Smooth muscle cell (in vitro differentiated cells): Measurements from ENCODE around the gene FAIM2. TPM values are rescaled to one million over a fixed set of nuclear protein-coding genes. Genes with fewer than 3 reads are reported as not detected.

Experiments used
- DNase-seq: peaks from one replicate; lab custom pipeline; 2025; ENCODE audit not compliant: unreplicated experiment; lab: John Stamatoyannopoulos, UW
- H2AFZ ChIP-seq: fragments of 200-600 bp; sonication (generic); 2 replicates; pipeline ENCODE4 v1.6.0; 2016; ENCODE audit warnings: antibody characterized with exemption, low read depth, mild to moderate bottlenecking
- H3F3A ChIP-seq: fragments of 200-600 bp; sonication (generic); 2 replicates; pipeline ENCODE4 v1.6.0; 2017; ENCODE audit warnings: antibody characterized with exemption, low read depth
- H3K27ac ChIP-seq: fragments of 200-600 bp; sonication (generic); 2 replicates; pipeline ENCODE4 v1.5.1; 2016; ENCODE audit warnings: low read depth, mild to moderate bottlenecking
- H3K27me3 ChIP-seq: fragments of 200-600 bp; sonication (generic); 2 replicates; pipeline ENCODE4 v1.6.1; 2016; ENCODE audit warnings: low read depth, mild to moderate bottlenecking
- H3K36me3 ChIP-seq: fragments of 200-600 bp; sonication (generic); 2 replicates; pipeline ENCODE4 v1.5.1; 2016; ENCODE audit warnings: low read depth
- H3K4me1 ChIP-seq: fragments of 200-600 bp; sonication (generic); 2 replicates; pipeline ENCODE4 v1.5.1; 2016; ENCODE audit warnings: low read depth
- H3K4me2 ChIP-seq: fragments of 200-600 bp; sonication (generic); 2 replicates; pipeline ENCODE4 v1.6.0; 2016; ENCODE audit warnings: mild to moderate bottlenecking
- H3K4me3 ChIP-seq: fragments of 200-600 bp; sonication (generic); 2 replicates; pipeline ENCODE4 v1.5.1; 2016; ENCODE audit warnings: mild to moderate bottlenecking
- H3K79me2 ChIP-seq: fragments of 200-600 bp; sonication (generic); 2 replicates; pipeline ENCODE4 v1.6.0; 2016; ENCODE audit warnings: low read depth, mild to moderate bottlenecking
- H3K9ac ChIP-seq: fragments of 200-600 bp; sonication (generic); 2 replicates; pipeline ENCODE4 v1.6.0; 2016; ENCODE audit warnings: low read depth
- H3K9me3 ChIP-seq: fragments of 200-600 bp; sonication (generic); replicated peaks from 2 replicates; pipeline ENCODE4 v1.5.1; 2016; ENCODE audit warnings: low read depth
- H4K20me1 ChIP-seq: fragments of 200-600 bp; sonication (generic); 2 replicates; pipeline ENCODE4 v1.6.0; 2016; ENCODE audit warnings: low read depth
- WGBS: methylation state at CpG from one replicate; pipeline ENCODE4 v1.1.7; 2016; ENCODE audit warnings: low lambda C conversion rate; 5-methylcytosine and 5-hydroxymethylcytosine counted together
- polyA plus RNA-seq: library from polyadenylated mRNA; unstranded; fragments of >200 nt; fragmentation: Nextera tagmentation; extraction: Ambion mirVana; gene quantifications from 2 replicates; pipeline ENCODE4 v1.2.1, GENCODE V29; 2016
- total RNA-seq: library from RNA; depleted of rRNA; stranded (reverse); fragments of >200 nt; gene quantifications from 2 replicates; pipeline ENCODE4 v1.2.3, GENCODE V29; 2014
- TF ChIP-seq, protein P1 (sequence below): fragments of 200-600 bp; sonication (generic); IDR thresholded peaks from 2 replicates; pipeline ENCODE4 v1.5.1; 2017; ENCODE audit warnings: borderline replicate concordance, mild to moderate bottlenecking, antibody characterized with exemption; ENCODE audit not compliant: insufficient read depth, poor library complexity, severe bottlenecking

The FAIM2 gene
- total and polyA plus RNA-seq, 2 experiments from 2014 or later: 0.67 to 1.2 TPM

GRCh38 chr12:49854976-49855375 is 48.7 kb downstream of the FAIM2 start:
- 93% methylated on average over 4 of the region's 4 CpGs for WGBS
- no peaks in the 10 kb centered on the region for H3K36me3 ChIP-seq
- no peaks in the 10 kb centered on the region for H3K4me1 ChIP-seq
- no peaks in the 10 kb centered on the region for H4K20me1 ChIP-seq
- H3K79me2 ChIP-seq: no peaks in the 10 kb centered on the region
- H3F3A ChIP-seq: no peaks in the 10 kb centered on the region
- no peak overlapping the region for H3K27ac ChIP-seq
- no peak overlapping the region for H3K4me2 ChIP-seq
- TF ChIP-seq, protein P1, sequence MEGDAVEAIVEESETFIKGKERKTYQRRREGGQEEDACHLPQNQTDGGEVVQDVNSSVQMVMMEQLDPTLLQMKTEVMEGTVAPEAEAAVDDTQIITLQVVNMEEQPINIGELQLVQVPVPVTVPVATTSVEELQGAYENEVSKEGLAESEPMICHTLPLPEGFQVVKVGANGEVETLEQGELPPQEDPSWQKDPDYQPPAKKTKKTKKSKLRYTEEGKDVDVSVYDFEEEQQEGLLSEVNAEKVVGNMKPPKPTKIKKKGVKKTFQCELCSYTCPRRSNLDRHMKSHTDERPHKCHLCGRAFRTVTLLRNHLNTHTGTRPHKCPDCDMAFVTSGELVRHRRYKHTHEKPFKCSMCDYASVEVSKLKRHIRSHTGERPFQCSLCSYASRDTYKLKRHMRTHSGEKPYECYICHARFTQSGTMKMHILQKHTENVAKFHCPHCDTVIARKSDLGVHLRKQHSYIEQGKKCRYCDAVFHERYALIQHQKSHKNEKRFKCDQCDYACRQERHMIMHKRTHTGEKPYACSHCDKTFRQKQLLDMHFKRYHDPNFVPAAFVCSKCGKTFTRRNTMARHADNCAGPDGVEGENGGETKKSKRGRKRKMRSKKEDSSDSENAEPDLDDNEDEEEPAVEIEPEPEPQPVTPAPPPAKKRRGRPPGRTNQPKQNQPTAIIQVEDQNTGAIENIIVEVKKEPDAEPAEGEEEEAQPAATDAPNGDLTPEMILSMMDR: no peak
- no peak for DNase-seq
- no peaks in the 10 kb centered on the region for H3K9me3 ChIP-seq
- H3K4me3 ChIP-seq: no peak overlapping the region
- no peak overlapping the region for H3K9ac ChIP-seq
- peaks cover 29% of the 10 kb centered on the region for H3K27me3 ChIP-seq
- no peak overlapping the region for H2AFZ ChIP-seq

DNA sequence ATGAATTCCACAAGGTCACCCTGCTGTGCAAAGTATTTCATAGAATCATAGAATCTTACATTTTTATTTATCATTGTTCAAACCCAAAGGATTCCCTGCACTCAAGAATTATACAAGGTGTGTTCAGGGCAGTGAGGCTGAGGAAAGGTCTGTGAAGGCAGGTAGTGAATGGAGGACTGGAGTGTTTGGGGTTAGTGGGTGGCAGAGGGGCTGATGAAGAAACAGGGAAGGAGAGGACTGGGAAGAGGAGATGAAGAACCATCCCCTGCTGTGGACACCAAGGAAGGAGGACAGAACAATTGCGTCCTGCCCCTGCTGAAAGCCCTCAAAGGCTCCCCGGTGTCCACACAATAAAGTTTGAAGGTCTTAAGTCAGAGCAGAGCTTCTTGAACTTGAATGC is 50.0 kb downstream of the FAIM2 start:
- WGBS: 86% methylated on average over 2 of the region's 2 CpGs
- Histone ChIP-seq H3K9ac (no peak overlapping the region), H3K27me3 (peaks cover 38% of the 10 kb centered on the region), H3K79me2 (no peaks in the 10 kb centered on the region), H3K27ac (no peak overlapping the region), H2AFZ (no peak overlapping the region), H3K4me2 (no peak overlapping the region), H3F3A (no peaks in the 10 kb centered on the region), H3K36me3 (no peaks in the 10 kb centered on the region), H3K4me3 (no peak overlapping the region), H4K20me1 (no peaks in the 10 kb centered on the region), H3K4me1 (no peaks in the 10 kb centered on the region), H3K9me3 (no peaks in the 10 kb centered on the region)
- no peak for DNase-seq
- TF ChIP-seq, protein P1: no peak

GRCh38 chr12:49847161-49847560 is 56.5 kb downstream of the FAIM2 start:
- no peaks in the 10 kb centered on the region for H3K9me3 ChIP-seq
- H2AFZ ChIP-seq: no peak overlapping the region
- H3K4me1 ChIP-seq: peaks cover 3% of the 10 kb centered on the region
- no peaks in the 10 kb centered on the region for H3K79me2 ChIP-seq
- H3K36me3 ChIP-seq: no peaks in the 10 kb centered on the region
- H3K9ac ChIP-seq: no peak overlapping the region
- DNase-seq: no peak
- no peak overlapping the region for H3K4me3 ChIP-seq
- H4K20me1 ChIP-seq: no peaks in the 10 kb centered on the region
- TF ChIP-seq, protein P1: no peak
- H3K4me2 ChIP-seq: no peak overlapping the region
- WGBS: 47% methylated on average over 2 of the region's 2 CpGs
- H3K27ac ChIP-seq: no peak overlapping the region
- H3K27me3 ChIP-seq: peaks cover 34% of the 10 kb centered on the region
- peaks cover 11% of the 10 kb centered on the region for H3F3A ChIP-seq

- peaks cover 23% of the 10 kb centered on the region for H3K27me3 ChIP-seq
- peaks cover 16% of the 10 kb centered on the region for H3F3A ChIP-seq
- no peak overlapping the region for H2AFZ ChIP-seq
- H3K27ac ChIP-seq: no peak overlapping the region
- H3K79me2 ChIP-seq: no peaks in the 10 kb centered on the region
- no peak overlapping the region for H3K4me3 ChIP-seq
- H4K20me1 ChIP-seq: no peaks in the 10 kb centered on the region
- DNase-seq: no peak
- 97% methylated on average over 2 of the region's 2 CpGs for WGBS
- H3K4me2 ChIP-seq: no peak overlapping the region
- H3K9ac ChIP-seq: no peak overlapping the region
- TF ChIP-seq, protein P1: no peak
- H3K36me3 ChIP-seq: no peaks in the 10 kb centered on the region
- H3K9me3 ChIP-seq: no peaks in the 10 kb centered on the region
- peaks cover 7% of the 10 kb centered on the region for H3K4me1 ChIP-seq
These were observed 57.7 kb downstream of the FAIM2 start for GRCh38 chr12:49846032-49846431.
